Loucy (cell line): ENCODE measurements around the gene KDR.

Source experiments
- H2AFZ ChIP-seq: fragments of 200-600 bp; sonication (generic); 2 replicates; pipeline ENCODE4 v1.6.0; 2016; ENCODE audit warnings: antibody characterized with exemption, mild to moderate bottlenecking, low read length, moderate library complexity
- H3F3A ChIP-seq: fragments of 200-600 bp; 2 replicates; pipeline ENCODE4 v1.6.0; 2016; ENCODE audit warnings: antibody characterized with exemption, low read depth, mild to moderate bottlenecking
- H3K27me3 ChIP-seq: fragments of 200-600 bp; sonication (generic); 2 replicates; pipeline ENCODE4 v1.6.1; 2014; ENCODE audit warnings: low read length, mild to moderate bottlenecking; ENCODE audit not compliant: insufficient read depth, poor library complexity, severe bottlenecking
- H3K36me3 ChIP-seq: fragments of 200-600 bp; sonication (generic); 2 replicates; pipeline ENCODE4 v1.6.1; 2016; ENCODE audit warnings: low read length; ENCODE audit not compliant: insufficient read depth
- H3K4me1 ChIP-seq: fragments of 200-600 bp; sonication (generic); 2 replicates; pipeline ENCODE4 v1.5.1; 2014; ENCODE audit warnings: low read length, mild to moderate bottlenecking; ENCODE audit not compliant: insufficient read depth, poor library complexity, severe bottlenecking
- H3K4me2 ChIP-seq: fragments of 200-600 bp; sonication (generic); 2 replicates; pipeline ENCODE4 v1.6.0; 2014; ENCODE audit warnings: antibody characterized with exemption, low read length, low read depth, mild to moderate bottlenecking; ENCODE audit not compliant: poor library complexity, severe bottlenecking
- H3K4me3 ChIP-seq: fragments of 200-600 bp; sonication (generic); 2 replicates; pipeline ENCODE4 v1.5.1; 2014; ENCODE audit warnings: low read length, mild to moderate bottlenecking, mixed read lengths; ENCODE audit not compliant: poor library complexity, severe bottlenecking
- H3K79me2 ChIP-seq: fragments of 200-600 bp; sonication (generic); 2 replicates; pipeline ENCODE4 v1.6.1; 2014; ENCODE audit warnings: low read length; ENCODE audit not compliant: insufficient read depth
- H3K9ac ChIP-seq: fragments of 200-600 bp; sonication (generic); 2 replicates; pipeline ENCODE4 v1.6.0; 2014; ENCODE audit warnings: mild to moderate bottlenecking, low read depth, low read length, moderate library complexity; ENCODE audit not compliant: poor library complexity, severe bottlenecking
- H3K9me2 ChIP-seq: fragments of 200-600 bp; sonication (generic); replicated peaks from 2 replicates; pipeline ENCODE4 v1.6.1; 2016; ENCODE audit warnings: low read depth, low read length, mixed read lengths
- H3K9me3 ChIP-seq: fragments of 200-600 bp; sonication (generic); 2 replicates; pipeline ENCODE4 v1.6.1; 2014; ENCODE audit warnings: mild to moderate bottlenecking, antibody characterized with exemption, low read length, low read depth; ENCODE audit not compliant: insufficient read depth
- H4K20me1 ChIP-seq: fragments of 200-600 bp; sonication (generic); 2 replicates; pipeline ENCODE4 v1.6.0; 2014; ENCODE audit warnings: antibody characterized with exemption, low read length, mild to moderate bottlenecking; ENCODE audit not compliant: insufficient read depth, poor library complexity, severe bottlenecking
- CTCF ChIP-seq: fragments of 200-600 bp; sonication (generic); conservative IDR thresholded peaks from 2 replicates; pipeline ENCODE4 v1.5.1; 2014; ENCODE audit warnings: mild to moderate bottlenecking, antibody characterized with exemption, low read length
- EZH2phosphoT487 ChIP-seq: fragments of 200-600 bp; IDR thresholded peaks from 2 replicates; pipeline ENCODE4 v1.6.1; 2018; ENCODE audit warnings: antibody characterized with exemption, mild to moderate bottlenecking, moderate library complexity, borderline replicate concordance

Gene KDR

GRCh38 chr4:55133951-55134350 is 8.6 kb upstream of the KDR start:
- Histone ChIP-seq H3K27me3 (no peaks in the 10 kb centered on the region), H4K20me1 (no peaks in the 10 kb centered on the region), H3K4me3 (no peak overlapping the region), H3K79me2 (no peaks in the 10 kb centered on the region), H3K9me2 (no peaks in the 10 kb centered on the region), H3F3A (no peaks in the 10 kb centered on the region), H3K4me1 (no peaks in the 10 kb centered on the region), H3K9me3 (no peaks in the 10 kb centered on the region), H3K4me2 (no peak overlapping the region), H3K9ac (no peak overlapping the region), H3K36me3 (no peaks in the 10 kb centered on the region), H2AFZ (no peak overlapping the region)
- no peak for TF ChIP-seq EZH2phosphoT487
- no peak for TF ChIP-seq CTCF

- H3K79me2 ChIP-seq: no peaks in the 10 kb centered on the region
- no peaks in the 10 kb centered on the region for H3K9me3 ChIP-seq
- no peaks in the 10 kb centered on the region for H4K20me1 ChIP-seq
- H3K4me2 ChIP-seq: no peak overlapping the region
- H3K36me3 ChIP-seq: no peaks in the 10 kb centered on the region
- H3K9ac ChIP-seq: no peak overlapping the region
- H3F3A ChIP-seq: no peaks in the 10 kb centered on the region
- no peaks in the 10 kb centered on the region for H3K9me2 ChIP-seq
- no peak overlapping the region for H2AFZ ChIP-seq
- no peak for TF ChIP-seq EZH2phosphoT487
- TF ChIP-seq CTCF: no peak
- H3K27me3 ChIP-seq: no peaks in the 10 kb centered on the region
- H3K4me3 ChIP-seq: no peak overlapping the region
- H3K4me1 ChIP-seq: no peaks in the 10 kb centered on the region
These were observed 7.4 kb upstream of the KDR start for GRCh38 chr4:55132775-55133174.

- H3K27me3 ChIP-seq: no peaks in the 10 kb centered on the region
- H3K9me2 ChIP-seq: no peaks in the 10 kb centered on the region
- no peaks in the 10 kb centered on the region for H3K79me2 ChIP-seq
- H3K9ac ChIP-seq: no peak overlapping the region
- no peak overlapping the region for H3K4me3 ChIP-seq
- H3K4me1 ChIP-seq: no peaks in the 10 kb centered on the region
- no peak for TF ChIP-seq EZH2phosphoT487
- no peak for TF ChIP-seq CTCF
- no peaks in the 10 kb centered on the region for H4K20me1 ChIP-seq
- no peaks in the 10 kb centered on the region for H3K9me3 ChIP-seq
- H2AFZ ChIP-seq: no peak overlapping the region
- H3F3A ChIP-seq: no peaks in the 10 kb centered on the region
- no peak overlapping the region for H3K4me2 ChIP-seq
- no peaks in the 10 kb centered on the region for H3K36me3 ChIP-seq
These were observed 2.1 kb upstream of the KDR start for GRCh38 chr4:55127521-55127920.
